ENCODE measurements around the gene MARCHF3. TPM values are rescaled to one million over a fixed set of nuclear protein-coding genes. Genes with fewer than 3 reads are reported as not detected.
"Not testable (repeated sequence)": the region's sequence is repeated elsewhere in the genome, so short reads cannot be mapped to it uniquely, and the experiment has no call there.

The MARCHF3 gene
- total RNA-seq, 2 experiments from 2014 or later = 5.7 to 8.1 TPM

DNA sequence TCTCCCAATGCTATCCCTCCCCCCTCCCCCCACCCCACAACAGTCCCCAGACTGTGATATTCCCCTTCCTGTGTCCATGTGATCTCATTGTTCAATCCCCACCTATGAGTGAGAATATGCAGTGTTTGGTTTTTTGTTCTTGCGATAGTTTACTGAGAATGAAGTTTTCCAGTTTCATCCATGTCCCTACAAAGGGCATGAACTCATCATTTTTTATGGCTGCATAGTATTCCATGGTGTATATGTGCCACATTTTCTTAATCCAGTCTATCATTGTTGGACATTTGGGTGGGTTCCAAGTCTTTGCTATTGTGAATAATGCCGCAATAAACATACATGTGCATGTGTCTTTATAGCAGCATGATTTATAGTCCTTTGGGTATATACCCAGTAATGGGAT lies 139.9 kb downstream of the MARCHF3 start:
- not testable (repeated sequence) for H3K36me3 Mint-ChIP-seq, H3K27ac Mint-ChIP-seq, H3K27me3 Mint-ChIP-seq, H3K9me3 Mint-ChIP-seq, H3K4me3 Mint-ChIP-seq, H3K4me1 Mint-ChIP-seq, DNase-seq

DNA sequence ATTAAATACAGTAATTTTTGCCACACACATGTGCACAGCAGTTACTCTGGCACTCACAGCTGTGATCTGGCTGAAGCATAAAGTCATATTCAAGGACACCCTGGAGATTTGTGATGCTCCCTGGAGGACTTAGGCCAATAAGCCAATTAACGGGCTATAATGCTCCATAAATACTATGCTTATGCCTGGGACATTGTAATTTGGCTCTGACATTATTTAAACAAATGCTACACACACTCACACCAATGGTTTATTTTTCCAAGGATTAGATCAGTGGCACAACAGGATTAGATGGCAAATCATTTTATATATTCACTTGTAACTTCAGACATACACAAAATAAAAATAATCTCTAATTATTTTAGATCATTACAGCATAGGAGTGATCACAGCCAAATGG lies 142.2 kb downstream of the MARCHF3 start:
- Mint-ChIP-seq H3K4me3 (no peak overlapping the region), H3K9me3 (no peaks in the 10 kb centered on the region), H3K27ac (no peak overlapping the region), H3K4me1 (no peaks in the 10 kb centered on the region), H3K36me3 (peaks cover 5% of the 10 kb centered on the region), H3K27me3 (no peaks in the 10 kb centered on the region)
- no peak for DNase-seq

DNA sequence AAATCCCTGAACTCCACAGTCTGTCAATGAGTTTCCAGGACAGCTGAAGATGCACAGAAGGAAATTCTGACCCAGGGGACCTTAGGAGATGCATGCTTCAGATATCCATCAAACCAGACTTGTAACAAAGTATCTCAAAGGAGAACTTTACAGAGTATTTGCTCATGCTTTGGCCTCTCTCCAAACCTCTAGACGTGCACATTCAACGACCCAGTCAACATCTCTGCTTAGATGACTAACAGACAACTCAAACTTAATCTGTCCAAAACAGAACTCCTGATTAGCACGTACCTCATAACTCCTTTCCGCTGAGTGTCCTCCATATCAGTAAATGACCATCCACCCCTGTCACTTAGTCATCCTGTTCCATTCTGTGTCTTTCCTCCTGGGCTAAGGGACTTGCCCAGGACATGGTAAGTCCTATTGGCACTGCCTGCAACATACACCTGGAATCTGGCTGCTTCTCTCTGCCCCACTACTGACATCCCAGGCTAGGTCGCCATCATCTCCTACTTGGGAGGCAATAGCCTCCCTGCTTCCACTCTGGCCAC lies 146.0 kb downstream of the MARCHF3 start:
- H3K4me1 Mint-ChIP-seq = no peaks in the 10 kb centered on the region
- no peak overlapping the region for H3K27ac Mint-ChIP-seq

DNA sequence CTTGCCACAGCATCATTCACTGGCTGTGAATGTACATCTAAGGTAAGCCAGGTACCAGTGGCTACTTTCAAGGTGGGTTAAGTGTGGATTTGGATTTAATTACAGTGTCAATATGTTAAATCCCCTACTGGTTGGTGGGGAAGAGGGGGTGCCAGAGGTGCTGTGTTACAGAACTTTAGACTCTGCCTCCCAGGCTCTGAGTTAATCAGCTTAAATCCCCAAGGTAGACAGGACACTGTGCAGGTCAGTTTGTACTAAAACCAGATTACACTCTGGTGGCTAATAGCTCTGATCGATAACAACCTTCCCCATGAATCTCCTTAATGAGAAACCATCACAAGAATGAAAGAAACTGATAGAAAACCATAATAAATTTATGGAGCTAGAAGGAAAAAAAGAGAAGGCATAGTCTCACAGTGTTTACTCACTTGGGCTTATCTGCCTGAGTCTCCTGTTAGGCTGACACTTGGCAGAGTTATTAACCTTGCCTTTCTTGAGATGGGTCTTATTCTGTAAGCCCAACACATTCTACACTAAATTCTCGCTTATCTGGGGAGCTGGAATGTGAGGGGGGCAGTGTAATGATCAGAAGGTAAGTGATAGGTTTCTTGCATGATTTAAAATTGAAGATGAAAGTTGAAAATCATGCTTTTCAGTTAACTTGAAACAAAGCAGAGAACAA lies 146.7 kb downstream of the MARCHF3 start:
- no peak overlapping the region for H3K27ac Mint-ChIP-seq
- no peaks in the 10 kb centered on the region for H3K4me1 Mint-ChIP-seq
- H3K9me3 Mint-ChIP-seq = no peaks in the 10 kb centered on the region
- no peaks in the 10 kb centered on the region for H3K27me3 Mint-ChIP-seq
- H3K4me3 Mint-ChIP-seq = no peak overlapping the region
- DNase-seq = no peak
- peaks cover 2% of the 10 kb centered on the region for H3K36me3 Mint-ChIP-seq

More for the DNA sequence above, 146.0 kb downstream of the MARCHF3 start:
- Mint-ChIP-seq H3K9me3 (no peaks in the 10 kb centered on the region), H3K4me3 (no peak overlapping the region), H3K27me3 (no peaks in the 10 kb centered on the region), H3K36me3 (peaks cover 2% of the 10 kb centered on the region)
- no peak for DNase-seq

DNA sequence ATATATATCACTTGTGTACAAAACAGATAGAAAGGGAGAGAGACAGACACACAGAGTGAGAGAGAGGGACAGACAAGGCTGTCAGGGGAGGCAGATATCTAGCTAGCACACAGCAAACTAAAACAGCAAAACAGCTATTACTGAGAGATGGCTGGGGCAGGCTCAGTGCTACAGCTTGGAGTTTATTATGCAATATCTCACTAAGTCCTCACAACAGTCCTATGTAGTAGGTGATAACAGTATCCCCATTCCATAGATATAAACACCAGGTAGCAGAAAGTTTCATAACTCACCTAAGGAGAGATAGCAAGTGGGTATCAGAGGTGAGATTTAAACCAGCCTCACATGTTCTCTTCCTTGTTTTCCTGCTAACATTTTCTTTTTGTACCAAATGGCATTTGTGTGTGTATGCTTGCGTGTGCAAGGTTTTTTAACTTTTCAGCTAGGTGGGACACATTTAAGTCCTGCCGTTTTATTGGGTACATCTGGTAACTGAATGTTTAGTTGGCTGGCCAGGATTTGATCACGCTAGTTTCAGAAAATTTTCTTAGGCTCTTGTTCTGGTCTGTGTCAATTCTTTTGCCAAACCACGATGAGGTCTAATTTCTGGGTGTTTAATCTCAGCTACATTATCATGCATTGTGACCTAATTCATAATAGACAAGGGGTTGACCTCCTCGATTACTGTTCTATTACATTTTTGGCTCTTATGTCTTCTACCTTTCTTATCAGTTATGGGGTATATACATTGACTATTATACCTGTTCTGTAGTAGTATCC lies 148.3 kb downstream of the MARCHF3 start:
- peaks cover 2% of the 10 kb centered on the region for H3K36me3 Mint-ChIP-seq
- H3K4me3 Mint-ChIP-seq = no peak overlapping the region
- no peak overlapping the region for H3K27ac Mint-ChIP-seq
- no peaks in the 10 kb centered on the region for H3K4me1 Mint-ChIP-seq
- no peaks in the 10 kb centered on the region for H3K9me3 Mint-ChIP-seq
- no peak for DNase-seq
- no peaks in the 10 kb centered on the region for H3K27me3 Mint-ChIP-seq

DNA sequence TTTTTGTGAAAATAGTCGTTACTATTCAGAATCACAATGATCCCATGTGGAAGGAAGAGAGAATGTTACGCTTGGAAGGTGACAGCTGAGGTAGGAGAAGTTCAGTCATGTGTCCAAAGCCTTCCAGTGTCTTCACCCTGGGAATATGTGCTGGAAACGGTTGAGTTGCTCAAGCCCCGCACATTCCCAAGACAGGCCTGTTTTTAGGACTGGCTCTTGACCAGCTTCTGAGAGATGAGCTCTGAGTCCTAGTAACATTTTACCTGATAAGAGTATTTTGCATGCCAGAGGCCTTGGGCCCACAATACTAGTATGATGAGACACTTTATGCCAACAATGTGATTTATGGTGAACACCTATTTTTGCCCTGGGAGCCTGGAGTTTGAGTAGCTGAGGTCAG lies 151.7 kb downstream of the MARCHF3 start:
- DNase-seq = no peak
- Mint-ChIP-seq H3K4me1 (no peaks in the 10 kb centered on the region), H3K36me3 (peaks cover 2% of the 10 kb centered on the region), H3K4me3 (no peak overlapping the region), H3K27ac (no peak overlapping the region), H3K27me3 (no peaks in the 10 kb centered on the region), H3K9me3 (no peaks in the 10 kb centered on the region)

DNA sequence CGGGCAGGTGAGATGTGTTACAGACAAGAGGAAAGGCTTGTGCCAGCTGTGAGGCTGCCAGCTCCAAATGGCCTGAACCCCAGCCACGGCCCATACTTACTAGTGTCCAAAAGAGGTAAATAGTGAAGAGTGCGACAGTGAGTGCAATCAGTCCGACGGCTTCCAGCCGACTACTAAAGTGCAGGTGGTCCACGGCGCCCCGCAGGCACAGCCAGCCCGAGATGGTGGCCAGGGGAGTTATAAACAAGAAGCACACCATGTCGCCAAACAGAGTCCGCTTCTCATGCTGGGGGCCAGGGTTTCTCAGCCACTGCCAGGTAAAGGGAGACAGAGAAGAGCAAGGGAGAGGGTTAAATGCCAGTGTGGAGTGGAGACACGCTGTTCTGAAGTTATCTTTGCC lies 152.3 kb downstream of the MARCHF3 start:
- DNase-seq = no peak
- no peaks in the 10 kb centered on the region for H3K4me1 Mint-ChIP-seq
- H3K27ac Mint-ChIP-seq = no peak overlapping the region
- H3K9me3 Mint-ChIP-seq = no peaks in the 10 kb centered on the region
- peaks cover 2% of the 10 kb centered on the region for H3K36me3 Mint-ChIP-seq
- H3K27me3 Mint-ChIP-seq = no peaks in the 10 kb centered on the region
- H3K4me3 Mint-ChIP-seq = no peak overlapping the region

DNA sequence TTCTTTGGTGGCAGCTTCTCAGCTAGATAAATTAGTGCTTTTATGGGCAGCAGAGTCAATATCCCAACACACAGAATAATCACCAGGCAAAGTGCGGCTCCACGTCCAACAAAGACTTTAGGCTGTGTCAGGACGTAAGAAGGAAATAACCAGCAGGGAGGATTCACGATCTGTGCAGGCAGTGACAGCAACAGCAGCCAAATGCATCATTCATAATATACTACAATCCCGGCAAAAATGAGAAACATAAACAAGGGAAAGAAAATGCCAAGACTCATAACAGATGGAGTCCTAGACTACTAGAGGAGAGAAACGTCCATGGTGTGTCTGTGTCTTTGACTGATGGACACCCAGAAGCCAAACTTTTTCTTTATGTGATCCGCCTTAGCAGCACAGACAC lies 152.8 kb downstream of the MARCHF3 start:
- H3K27me3 Mint-ChIP-seq = no peaks in the 10 kb centered on the region
- peaks cover 2% of the 10 kb centered on the region for H3K36me3 Mint-ChIP-seq
- no peak overlapping the region for H3K4me3 Mint-ChIP-seq
- no peak for DNase-seq
- H3K9me3 Mint-ChIP-seq = no peaks in the 10 kb centered on the region
- H3K27ac Mint-ChIP-seq = no peak overlapping the region
- no peaks in the 10 kb centered on the region for H3K4me1 Mint-ChIP-seq

DNA sequence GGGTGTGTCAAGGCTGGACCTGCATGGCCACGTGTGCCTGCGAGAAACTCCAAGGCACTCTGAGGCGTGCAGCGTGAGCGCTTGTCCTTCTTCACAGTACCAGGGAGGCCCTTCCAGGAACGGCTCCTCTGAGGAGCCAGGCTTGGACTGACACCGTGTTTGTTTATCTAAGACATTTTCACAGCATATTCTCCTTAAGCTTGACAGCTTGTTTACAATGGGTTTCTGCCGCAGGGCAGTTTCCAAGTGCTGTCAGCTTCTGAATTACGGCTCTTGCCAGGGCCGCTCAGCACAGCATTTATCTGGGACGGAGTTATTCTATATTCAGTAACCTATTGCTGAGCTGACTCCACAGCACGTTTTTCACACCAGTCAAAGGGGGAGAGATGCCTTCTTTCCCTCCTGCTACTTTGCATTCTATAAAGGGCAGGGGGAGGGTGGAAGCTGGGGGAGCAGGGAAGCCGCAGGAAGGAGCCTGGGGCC lies 155.0 kb downstream of the MARCHF3 start:
- no peaks in the 10 kb centered on the region for H3K9me3 Mint-ChIP-seq
- no peak overlapping the region for H3K4me3 Mint-ChIP-seq
- peaks cover 5% of the 10 kb centered on the region for H3K36me3 Mint-ChIP-seq
- H3K27me3 Mint-ChIP-seq = no peaks in the 10 kb centered on the region
- DNase-seq = no peak
- no peaks in the 10 kb centered on the region for H3K4me1 Mint-ChIP-seq
- H3K27ac Mint-ChIP-seq = no peak overlapping the region

DNA sequence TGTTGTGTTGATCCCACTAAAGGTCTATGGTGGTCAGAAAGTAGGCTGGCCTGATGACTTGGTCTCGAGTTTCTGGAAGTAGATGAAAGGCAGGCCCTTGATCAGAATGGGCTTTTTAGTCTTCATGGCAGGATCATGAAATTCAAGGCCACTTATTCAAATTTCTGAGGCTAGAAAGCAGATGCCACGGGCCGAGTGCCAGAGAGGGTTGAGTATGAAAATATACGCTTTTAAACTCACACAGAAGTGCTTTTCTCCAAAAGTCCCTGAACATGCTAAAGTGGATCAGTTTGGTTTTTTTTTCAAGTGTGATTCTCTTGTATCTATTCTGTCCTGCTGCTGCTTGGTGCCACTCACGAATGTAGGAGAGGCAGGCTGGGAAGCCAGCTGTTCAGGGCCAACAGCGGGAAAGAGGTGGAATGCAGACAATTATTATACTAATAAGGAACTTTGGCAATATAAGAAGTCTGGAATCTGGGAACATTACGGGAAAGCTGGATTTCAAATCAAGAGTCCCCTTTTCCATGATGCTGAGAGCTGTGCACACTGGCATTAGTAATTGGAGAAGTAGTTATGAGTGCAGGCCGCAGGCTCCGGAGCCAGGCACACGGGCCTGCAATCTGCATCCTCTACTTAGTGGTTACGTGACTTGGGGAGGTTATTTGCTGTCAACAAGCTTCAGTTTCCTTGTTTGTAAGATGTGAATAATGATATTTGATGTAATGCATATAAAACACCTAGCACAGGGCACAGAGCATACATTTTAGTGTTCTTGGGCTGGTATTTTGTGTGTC lies 157.6 kb downstream of the MARCHF3 start:
- peaks cover 9% of the 10 kb centered on the region for H3K4me1 Mint-ChIP-seq
- H3K4me3 Mint-ChIP-seq = no peak overlapping the region
- H3K36me3 Mint-ChIP-seq = peaks cover 5% of the 10 kb centered on the region
- no peak overlapping the region for H3K27ac Mint-ChIP-seq
- H3K9me3 Mint-ChIP-seq = no peaks in the 10 kb centered on the region
- no peak for DNase-seq
- H3K27me3 Mint-ChIP-seq = no peaks in the 10 kb centered on the region

DNA sequence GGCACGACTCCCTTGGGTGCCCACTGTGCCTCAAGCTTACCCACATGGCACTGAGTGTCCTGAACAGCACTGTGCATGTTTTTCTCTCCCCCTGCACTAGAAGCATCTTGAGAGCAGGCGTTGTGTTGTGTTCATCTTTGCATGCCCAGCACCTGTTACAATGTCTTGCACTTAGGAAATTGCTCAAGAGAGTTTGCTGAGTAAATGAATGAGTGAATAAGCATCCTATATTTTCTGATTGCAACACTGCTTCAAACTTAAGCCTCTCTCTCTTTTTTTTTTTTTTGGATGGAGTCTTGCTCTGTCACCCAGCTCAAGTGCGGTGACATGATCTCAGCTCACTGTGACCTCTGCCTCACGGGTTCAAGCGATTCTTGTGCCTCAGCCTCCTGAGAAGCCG lies 158.9 kb downstream of the MARCHF3 start:
- Mint-ChIP-seq H3K27ac (no peak overlapping the region), H3K4me1 (peaks cover 9% of the 10 kb centered on the region), H3K4me3 (no peak overlapping the region), H3K36me3 (peaks cover 3% of the 10 kb centered on the region), H3K9me3 (no peaks in the 10 kb centered on the region), H3K27me3 (no peaks in the 10 kb centered on the region)
- no peak for DNase-seq

DNA sequence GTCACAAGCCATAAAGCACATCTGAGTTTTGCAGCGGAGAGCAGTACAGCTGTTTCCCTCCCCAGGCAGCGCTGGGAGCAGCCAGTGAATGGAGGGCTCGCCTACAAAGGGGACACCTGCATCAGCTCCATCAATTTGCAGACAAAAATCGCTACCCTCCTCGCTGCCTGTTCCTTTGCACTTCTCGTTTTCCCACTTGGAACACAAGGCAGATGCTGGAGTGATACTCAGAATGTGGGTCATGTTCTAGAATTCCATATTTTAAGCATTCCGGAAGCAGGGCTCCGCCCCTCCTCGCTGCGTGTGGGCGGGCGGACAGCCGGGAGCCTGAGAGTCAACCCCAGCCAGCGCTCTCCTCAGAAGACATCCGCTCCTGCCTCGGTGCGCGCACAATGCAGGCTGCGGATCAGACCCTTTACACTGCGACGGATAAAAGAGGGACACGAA lies 161.3 kb downstream of the MARCHF3 start:
- Mint-ChIP-seq H3K9me3 (no peaks in the 10 kb centered on the region), H3K27me3 (no peaks in the 10 kb centered on the region), H3K4me3 (peak overlapping the region; percentile 63), H3K36me3 (peaks cover 3% of the 10 kb centered on the region), H3K4me1 (peaks cover 9% of the 10 kb centered on the region), H3K27ac (no peak overlapping the region)
- DNase-seq = peak; percentile 38

DNA sequence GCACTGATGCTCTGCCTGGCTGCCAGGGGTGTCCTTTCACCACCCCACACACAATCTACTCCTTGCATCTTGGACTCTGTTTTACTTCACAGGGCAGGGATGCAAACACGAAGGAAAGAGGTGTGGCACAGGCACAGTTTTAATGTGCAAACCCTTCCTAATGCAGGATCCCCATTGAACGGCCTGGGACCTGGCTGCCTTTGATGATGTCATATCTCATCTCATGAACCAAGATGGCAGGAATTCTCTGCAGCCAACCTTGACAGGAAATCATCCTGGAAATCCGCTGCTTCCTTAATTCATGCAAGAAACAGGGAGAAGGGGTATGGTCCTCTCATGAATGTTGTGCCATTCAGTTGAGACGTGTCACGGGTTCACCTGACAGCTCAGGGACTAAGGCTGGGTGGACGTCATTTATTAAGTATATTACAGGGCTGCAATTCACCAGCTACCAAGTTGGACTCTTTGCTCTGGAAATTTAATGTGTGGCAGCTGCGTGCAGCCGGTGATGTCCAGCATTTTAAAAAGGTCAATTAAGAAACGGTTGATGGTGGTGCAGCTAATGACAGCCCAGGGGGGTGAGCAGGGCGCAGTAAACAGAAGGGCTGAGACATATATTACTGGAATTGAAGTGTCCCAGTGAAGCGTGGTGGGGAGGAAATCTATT lies 161.9 kb downstream of the MARCHF3 start:
- Mint-ChIP-seq H3K4me1 (peaks cover 9% of the 10 kb centered on the region), H3K9me3 (no peaks in the 10 kb centered on the region), H3K27me3 (no peaks in the 10 kb centered on the region), H3K27ac (no peak overlapping the region), H3K36me3 (peaks cover 3% of the 10 kb centered on the region), H3K4me3 (peak overlapping the region; percentile 63)
- DNase-seq = no peak

DNA sequence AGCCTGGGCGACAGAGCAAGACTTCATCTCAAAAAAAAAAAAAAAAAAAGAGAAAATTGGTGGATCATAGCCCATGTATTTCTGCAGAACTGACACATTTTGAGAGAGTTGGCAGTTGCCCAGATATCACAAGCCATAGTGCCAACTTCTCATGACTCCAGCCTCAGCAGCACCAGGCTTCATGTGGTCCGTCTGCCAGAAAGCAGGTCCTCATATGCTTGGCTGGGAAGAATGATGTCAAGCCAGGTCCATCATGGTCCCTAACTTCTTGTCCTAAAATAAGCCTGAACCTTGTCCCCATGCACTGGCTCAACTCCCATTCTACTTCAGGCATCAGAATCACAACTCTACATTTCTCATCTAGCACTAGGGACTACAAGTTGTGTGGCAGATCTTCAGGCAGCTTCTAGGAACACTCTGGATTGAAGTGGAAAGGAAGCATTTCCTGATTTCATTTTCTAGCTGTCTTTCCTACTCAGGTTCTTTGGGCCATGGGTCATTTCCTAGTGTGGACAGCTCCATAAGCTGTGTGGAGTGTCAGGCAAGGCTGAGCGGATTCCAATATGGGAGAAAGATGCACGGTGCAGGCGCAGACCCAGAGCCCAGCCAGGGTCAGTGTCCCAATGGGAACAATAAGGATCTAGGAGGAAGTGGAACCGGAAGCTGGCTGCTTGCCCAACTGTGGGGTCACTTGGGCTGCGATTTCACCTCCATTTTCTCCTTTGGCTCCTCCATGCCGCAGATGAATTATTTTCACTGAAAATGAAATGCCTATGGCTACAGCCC lies 163.3 kb downstream of the MARCHF3 start:
- Mint-ChIP-seq H3K36me3 (peaks cover 3% of the 10 kb centered on the region), H3K4me3 (no peak overlapping the region), H3K27me3 (no peaks in the 10 kb centered on the region), H3K27ac (no peak overlapping the region), H3K9me3 (no peaks in the 10 kb centered on the region), H3K4me1 (peaks cover 9% of the 10 kb centered on the region)
- DNase-seq = no peak

All from activated naive CD8-positive, alpha-beta T cell treated with anti-CD3 and anti-CD28 coated beads for 36 hours (primary cell).